Eye (tissue), 1 donor: ENCODE results near the gene RRAS.
A peak's percentile ranks its signal among the peaks of the same experiment; 100 is the strongest.
"Not testable (repeated sequence)": the region's sequence is repeated elsewhere in the genome, so short reads cannot be mapped to it uniquely, and the experiment has no call there.

Source experiments
- DNase-seq: peaks from one replicate; pipeline ENCODE4 v3.0.0-alpha.2; 2015

Gene RRAS

DNA sequence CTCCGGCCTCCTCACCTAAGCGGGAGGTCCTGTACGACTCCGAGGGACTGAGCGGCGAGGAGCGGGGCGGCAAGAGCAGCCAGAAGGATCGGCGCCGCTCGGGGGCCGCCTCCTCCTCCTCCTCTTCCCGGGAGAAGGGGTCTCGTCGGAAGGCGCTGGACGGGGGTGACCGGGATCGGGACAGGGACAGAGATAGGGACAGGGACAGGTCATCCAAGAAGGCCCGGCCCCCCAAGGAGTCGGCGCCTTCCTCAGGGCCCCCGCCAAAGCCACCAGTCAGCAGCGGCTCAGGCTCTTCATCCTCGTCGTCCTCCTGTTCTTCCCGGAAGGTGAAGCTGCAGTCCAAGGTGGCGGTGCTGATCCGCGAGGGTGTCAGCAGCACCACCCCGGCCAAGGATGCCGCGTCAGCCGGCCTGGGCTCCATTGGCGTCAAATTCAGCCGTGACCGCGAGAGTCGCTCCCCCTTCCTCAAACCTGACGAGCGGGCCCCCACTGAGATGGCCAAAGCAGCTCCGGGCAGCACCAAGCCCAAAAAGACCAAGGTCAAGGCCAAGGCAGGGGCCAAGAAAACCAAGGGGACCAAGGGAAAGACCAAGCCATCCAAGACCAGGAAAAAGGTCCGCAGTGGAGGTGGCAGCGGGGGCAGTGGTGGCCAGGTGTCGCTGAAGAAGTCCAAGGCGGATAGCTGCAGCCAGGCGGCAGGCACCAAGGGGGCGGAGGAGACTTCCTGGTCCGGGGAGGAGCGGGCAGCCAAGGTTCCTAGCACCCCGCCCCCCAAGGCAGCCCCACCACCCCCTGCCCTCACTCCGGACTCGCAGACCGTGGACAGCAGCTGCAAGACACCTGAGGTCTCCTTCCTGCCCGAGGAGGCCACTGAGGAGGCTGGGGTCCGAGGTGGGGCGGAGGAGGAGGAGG is 12.9 kb upstream of the RRAS start:
- no peak for DNase-seq

DNA sequence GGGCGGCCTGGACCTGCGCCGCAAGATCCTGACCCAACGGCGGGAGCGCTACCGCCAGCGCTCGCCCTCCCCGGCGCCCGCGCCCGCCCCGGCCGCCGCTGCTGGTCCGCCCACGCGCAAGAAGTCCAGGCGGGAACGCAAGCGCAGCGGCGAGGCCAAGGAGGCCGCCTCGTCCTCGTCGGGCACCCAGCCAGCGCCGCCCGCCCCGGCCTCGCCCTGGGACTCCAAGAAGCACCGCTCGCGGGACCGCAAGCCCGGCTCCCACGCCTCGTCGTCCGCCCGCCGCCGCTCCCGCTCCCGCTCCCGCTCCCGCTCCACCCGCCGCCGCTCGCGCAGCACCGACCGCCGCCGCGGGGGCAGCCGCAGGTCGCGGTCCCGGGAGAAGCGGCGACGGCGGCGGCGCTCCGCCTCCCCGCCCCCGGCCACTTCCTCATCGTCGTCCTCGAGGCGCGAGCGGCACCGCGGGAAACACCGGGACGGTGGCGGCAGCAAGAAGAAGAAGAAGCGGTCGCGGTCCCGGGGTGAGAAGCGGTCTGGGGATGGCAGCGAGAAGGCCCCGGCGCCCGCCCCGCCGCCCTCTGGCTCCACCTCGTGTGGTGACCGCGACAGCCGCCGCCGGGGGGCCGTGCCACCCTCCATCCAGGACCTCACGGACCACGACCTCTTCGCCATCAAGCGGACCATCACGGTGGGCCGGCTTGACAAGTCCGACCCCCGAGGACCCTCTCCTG is 12.0 kb upstream of the RRAS start:
- DNase-seq, result no peak

DNA sequence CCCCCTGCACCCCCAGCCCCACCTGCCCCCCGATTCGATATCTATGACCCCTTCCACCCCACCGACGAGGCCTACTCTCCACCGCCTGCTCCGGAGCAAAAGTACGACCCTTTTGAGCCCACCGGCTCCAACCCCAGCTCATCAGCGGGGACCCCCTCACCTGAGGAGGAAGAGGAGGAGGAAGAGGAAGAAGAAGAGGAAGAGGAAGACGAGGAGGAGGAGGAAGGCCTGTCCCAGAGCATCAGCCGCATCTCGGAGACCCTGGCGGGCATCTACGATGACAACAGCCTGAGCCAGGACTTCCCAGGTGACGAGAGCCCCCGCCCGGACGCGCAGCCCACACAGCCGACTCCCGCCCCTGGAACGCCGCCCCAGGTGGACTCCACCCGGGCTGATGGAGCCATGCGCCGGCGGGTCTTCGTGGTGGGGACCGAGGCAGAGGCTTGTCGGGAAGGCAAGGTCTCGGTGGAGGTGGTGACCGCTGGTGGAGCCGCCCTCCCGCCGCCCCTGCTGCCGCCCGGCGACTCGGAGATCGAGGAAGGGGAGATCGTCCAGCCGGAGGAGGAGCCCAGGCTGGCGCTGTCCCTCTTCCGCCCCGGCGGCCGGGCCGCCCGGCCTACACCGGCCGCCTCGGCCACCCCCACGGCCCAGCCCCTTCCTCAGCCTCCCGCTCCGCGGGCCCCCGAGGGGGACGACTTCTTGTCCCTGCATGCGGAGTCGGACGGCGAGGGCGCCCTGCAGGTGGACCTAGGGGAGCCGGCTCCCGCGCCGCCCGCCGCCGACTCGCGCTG is 11.3 kb upstream of the RRAS start:
- no peak for DNase-seq

DNA sequence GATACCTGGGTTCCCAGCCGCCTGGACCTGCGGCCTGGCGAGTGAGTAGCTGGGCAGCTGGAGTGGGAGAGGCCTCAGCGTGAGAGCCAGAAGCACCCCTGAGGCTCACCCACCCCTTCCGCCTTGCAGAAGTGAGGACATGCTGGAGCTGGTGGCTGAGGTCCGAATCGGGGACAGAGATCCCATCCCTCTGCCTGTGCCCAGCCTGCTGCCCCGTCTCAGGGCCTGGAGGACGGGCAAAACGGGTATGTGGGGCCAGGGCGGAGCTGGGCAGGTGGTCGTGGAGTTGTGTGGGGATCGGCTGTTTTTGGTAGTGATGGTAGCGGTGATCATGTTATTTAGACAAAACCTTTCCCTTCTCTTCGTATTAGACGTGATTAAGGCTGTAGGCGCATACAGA is 6.6 kb upstream of the RRAS start:
- DNase-seq, result no peak

DNA sequence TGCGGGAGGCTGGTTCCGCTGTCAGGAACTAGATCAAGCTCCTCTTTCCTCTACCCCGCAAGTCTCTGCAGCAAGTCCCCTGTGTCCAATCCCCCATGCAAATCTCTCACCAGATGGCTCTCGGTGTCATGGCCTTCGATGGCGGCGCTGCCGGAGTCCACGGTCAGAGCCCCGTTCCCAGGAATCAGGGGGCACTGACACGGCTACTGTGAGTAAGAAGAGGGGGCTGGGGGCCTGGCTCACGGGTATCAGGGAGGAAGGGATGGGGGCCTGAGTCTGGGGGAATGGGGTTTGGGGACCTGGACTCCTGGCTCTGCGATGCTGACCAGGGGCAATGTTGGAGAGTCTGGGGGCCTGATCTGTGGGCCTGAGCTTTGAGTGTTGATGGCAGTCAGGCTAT is 6.1 kb upstream of the RRAS start:
- no peak for DNase-seq

DNA sequence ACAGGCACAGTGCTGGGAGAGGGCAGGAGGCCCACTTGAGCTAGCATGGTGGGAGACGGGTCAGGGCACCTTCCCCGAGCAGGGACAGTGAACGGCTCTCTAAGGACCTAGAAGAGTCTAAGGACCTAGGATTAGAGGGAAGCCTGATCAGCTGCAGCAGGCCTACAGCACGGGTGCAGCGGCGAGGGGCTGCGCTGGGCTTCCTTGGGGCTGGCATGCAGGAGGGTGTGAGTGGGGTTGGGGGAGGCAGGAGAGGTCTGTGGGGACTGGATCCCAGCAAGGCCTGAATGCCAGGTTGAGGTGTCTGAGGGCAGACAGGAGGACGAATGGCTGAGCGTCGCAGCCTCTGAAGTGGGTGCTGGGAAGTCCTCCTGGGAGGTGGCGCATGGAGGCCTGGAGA is 5.6 kb upstream of the RRAS start:
- DNase-seq, result no peak

DNA sequence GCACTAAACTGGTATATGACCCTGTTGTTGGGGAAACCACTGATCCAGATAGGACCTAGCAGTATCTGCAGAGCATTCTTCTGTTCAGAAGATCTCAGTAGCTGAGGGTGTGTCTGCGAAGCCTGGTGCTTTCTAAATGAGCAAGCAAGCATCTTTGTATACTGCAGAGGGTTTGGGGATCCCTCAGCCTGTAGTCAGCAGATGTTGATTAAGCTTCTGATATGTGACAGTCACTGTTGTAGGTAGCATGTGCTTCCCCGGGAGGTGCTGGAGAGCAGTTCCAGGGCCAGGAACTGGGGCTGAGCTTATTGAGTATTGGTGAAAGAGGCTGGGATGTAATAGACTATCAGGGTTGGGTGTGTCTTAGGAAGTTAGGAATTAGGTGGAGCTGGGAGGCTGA is 3.5 kb upstream of the RRAS start:
- no peak for DNase-seq

GRCh38 chr19:49642492-49643035 is 2.6 kb upstream of the RRAS start:
- DNase-seq, result no peak

- DNase-seq, result peak; percentile 99
Observed at GRCh38 chr19:49641688-49642491, 1.9 kb upstream of the RRAS start, which contains the start of gene SCAF1. TSS of gene SCAF1 (plus strand) at chr19:49642209. CDS start at chr19:49645027, 2,818 bp downstream.

GRCh38 chr19:49639401-49640112 is 386 bp downstream of the RRAS start:
- no peak for DNase-seq

- peak; percentile 39 for DNase-seq
Observed at GRCh38 chr19:49637821-49638738, 1.9 kb downstream of the RRAS start.

DNA sequence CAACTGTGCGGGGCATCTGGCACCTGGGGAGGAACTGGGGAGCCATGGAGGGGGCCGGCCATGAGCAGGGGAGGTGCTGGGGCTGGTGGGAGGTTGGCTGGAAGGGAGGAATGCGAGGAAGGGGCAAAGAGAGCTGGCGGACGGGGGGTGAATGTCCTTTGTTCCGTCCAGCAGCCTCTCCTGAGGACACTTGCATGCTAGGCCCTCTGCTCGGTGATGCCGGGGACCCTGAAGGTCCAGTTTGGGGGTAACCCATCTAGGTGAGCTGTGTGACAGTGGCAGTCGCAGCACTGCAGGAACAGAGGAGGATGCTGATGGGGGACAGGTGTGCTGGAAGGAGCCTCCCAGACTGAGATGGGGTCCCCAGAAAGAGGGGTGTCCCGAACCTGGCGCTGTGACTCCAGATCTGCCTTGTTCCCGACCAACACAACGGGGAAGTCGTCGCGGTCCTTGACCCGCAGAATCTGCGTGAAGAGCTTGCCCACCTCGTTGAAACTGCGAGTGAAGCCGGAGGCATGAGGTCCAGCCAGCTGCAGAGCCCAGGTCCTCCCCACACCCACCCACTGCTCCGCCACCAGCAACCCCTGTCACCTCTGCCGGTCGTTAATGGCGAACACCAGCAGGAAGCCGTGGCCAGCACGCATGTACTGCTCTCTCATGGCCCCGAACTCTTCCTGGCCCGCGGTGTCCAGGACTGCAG is 3.6 kb downstream of the RRAS start:
- DNase-seq, result peak; percentile 28

- peak; percentile 59 for DNase-seq
Observed at GRCh38 chr19:49635530-49636232, 4.3 kb downstream of the RRAS start.

GRCh38 chr19:49633273-49633672 is 6.7 kb downstream of the RRAS start:
- not testable (repeated sequence) for DNase-seq

DNA sequence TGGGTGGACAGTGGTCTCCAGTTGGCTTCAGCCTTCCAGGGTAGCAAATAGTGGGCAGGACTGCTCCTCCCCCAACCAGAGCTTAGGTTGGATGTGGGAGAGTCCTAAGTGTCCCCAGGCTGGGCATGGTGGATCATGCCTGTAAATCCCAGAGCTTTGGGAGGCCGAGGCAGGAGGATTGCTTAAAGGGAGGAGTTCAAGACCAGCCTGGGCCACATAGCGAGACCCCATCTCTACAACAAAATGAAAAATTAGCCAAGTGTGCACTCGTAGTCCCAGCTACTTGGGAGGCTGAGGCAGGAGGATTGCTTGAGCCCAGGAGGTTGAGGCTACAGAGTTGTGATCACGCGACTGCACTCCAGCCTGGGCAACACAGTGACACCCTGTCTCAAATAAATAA is 7.4 kb downstream of the RRAS start:
- no peak for DNase-seq

- no peak for DNase-seq
Observed at GRCh38 chr19:49631610-49632192, 8.2 kb downstream of the RRAS start.

- DNase-seq, result no peak
Observed at GRCh38 chr19:49631014-49631588, 8.8 kb downstream of the RRAS start.

GRCh38 chr19:49629659-49630058 is 10.3 kb downstream of the RRAS start:
- DNase-seq, result no peak
